ENCODE measurements around the gene FAAP100.

FAAP100 gene

DNA sequence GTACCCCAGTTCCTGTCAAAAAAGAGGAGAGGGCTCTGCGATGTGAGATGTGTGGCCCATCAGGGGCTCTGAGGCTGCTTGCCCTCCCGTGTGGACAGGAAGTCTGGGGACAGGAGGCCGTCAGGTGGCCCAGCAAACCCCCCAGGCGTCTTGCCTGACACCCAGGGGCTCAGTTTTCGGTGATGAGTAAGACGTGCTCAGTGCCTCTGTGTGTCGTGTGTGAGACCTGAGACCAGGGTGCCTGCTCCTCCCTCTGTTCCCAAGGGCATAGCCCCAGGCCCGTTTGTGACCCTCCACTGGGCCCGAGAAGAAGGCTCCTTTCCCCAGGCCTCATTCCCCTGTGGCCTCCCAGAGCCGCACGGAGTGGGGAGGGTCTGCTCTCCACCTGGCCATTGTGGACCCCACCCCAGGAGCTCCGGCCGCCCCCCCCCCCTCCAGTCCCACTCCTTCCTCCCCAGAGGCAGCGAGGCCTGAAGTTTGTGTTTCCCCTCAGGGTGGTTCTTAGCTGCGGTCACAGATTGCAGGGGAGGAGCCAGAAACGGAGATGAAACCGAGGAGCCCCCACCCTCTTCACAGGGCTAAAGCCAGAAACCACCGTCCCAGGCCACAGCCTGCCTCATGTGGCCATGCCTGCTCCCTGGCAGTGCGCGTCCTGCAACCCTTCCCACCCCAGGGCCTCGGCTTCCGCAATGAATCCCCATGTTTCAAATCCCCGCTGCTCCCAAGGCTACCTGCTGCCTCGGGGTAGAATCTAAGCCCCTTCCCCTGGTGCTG is 34.6 kb downstream of the FAAP100 start:
- no peaks in the 10 kb centered on the region for H3K9me3 ChIP-seq (ENCODE audit: low read length)
- no peak overlapping the region for H2AFZ ChIP-seq (ENCODE audit: low read depth, low read length)
- peaks cover 18% of the 10 kb centered on the region for H3K4me1 ChIP-seq (ENCODE audit: insufficient read depth, low read length)
- no peak overlapping the region for H3K4me3 ChIP-seq (ENCODE audit: low read length)
- no peaks in the 10 kb centered on the region for H3K27me3 ChIP-seq (ENCODE audit: insufficient read depth, low read length)
- H3K36me3 ChIP-seq (ENCODE audit: insufficient read depth, low read length) = no peaks in the 10 kb centered on the region

DNA sequence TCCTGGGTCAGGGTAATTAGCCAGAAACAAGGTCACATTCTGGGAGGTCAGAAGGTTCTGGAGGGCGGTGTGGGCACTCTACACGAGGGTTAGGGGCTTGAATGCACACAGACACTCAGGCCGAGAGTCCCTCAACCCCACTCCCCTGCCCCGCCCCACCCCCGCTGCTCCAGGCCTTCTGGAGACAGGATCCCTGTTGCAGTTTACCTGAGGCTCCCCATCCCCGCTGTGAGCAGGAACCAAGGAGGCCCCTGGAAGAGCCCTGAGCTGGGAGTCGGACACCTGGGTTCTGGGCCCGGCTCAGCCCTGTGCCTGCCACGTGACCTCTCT is 35.2 kb downstream of the FAAP100 start:
- no peaks in the 10 kb centered on the region for H3K27me3 ChIP-seq (ENCODE audit: insufficient read depth, low read length)
- H3K9me3 ChIP-seq (ENCODE audit: low read length) = no peaks in the 10 kb centered on the region
- H3K4me3 ChIP-seq (ENCODE audit: low read length) = no peak overlapping the region
- peaks cover 18% of the 10 kb centered on the region for H3K4me1 ChIP-seq (ENCODE audit: insufficient read depth, low read length)
- no peak overlapping the region for H2AFZ ChIP-seq (ENCODE audit: low read depth, low read length)
- peaks cover under 1% of the 10 kb centered on the region for H3K36me3 ChIP-seq (ENCODE audit: insufficient read depth, low read length)

DNA sequence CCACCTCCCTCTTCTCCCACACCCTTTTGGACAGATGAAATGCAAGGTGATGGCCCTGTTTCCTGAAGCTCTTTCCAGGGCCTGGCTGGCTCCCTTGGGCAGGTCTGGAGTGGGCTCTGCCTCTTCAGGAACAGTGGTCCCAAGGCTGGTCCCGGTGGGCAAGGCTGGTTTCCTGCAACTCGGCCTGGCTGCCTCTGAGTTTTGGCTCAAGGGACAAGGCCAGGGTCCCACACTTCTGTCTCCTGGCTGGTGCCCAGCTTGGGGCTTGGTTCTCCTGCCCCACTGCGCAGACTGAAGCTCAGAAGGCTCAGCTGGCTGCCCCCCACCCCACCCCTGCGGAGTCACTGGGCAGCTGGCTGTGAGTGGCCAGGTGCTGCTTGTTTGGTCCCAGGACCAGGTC is 35.7 kb downstream of the FAAP100 start:
- Histone ChIP-seq H3K36me3 (ENCODE audit: insufficient read depth, low read length) (peaks cover 6% of the 10 kb centered on the region), H3K27me3 (ENCODE audit: insufficient read depth, low read length) (no peaks in the 10 kb centered on the region), H3K4me3 (ENCODE audit: low read length) (no peak overlapping the region), H3K4me1 (ENCODE audit: insufficient read depth, low read length) (peaks cover 18% of the 10 kb centered on the region), H3K9me3 (ENCODE audit: low read length) (no peaks in the 10 kb centered on the region), H2AFZ (ENCODE audit: low read depth, low read length) (no peak overlapping the region)

DNA sequence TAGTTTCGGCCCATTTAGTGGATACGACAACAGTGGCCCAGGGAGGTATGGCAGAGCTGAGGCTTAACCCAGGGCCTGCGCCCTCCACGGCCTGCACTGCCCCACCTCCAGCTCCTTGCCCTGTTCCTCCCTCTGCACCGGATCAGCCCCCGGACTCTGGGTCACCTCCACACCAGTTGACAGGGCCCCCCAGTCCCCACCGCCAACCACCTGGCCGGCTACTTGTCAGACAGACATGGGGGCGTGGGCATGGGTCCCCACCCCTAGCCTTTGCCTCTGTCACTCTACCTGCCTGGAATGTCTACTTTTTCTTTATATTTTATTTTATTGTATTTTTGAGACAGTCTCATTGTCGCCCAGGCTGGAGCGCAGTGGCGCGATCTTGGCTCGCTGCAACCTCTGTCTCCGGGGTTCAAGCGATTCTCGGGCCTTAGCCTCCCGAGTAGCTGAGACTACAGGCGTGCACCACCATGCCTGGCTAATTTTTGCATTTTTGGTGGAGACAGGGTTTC is 36.6 kb downstream of the FAAP100 start:
- Histone ChIP-seq H3K9me3 (ENCODE audit: low read length) (no peaks in the 10 kb centered on the region), H2AFZ (ENCODE audit: low read depth, low read length) (no peak overlapping the region), H3K4me1 (ENCODE audit: insufficient read depth, low read length) (peaks cover 18% of the 10 kb centered on the region), H3K36me3 (ENCODE audit: insufficient read depth, low read length) (peaks cover 15% of the 10 kb centered on the region), H3K27me3 (ENCODE audit: insufficient read depth, low read length) (no peaks in the 10 kb centered on the region), H3K4me3 (ENCODE audit: low read length) (peak overlapping the region; percentile 83)

DNA sequence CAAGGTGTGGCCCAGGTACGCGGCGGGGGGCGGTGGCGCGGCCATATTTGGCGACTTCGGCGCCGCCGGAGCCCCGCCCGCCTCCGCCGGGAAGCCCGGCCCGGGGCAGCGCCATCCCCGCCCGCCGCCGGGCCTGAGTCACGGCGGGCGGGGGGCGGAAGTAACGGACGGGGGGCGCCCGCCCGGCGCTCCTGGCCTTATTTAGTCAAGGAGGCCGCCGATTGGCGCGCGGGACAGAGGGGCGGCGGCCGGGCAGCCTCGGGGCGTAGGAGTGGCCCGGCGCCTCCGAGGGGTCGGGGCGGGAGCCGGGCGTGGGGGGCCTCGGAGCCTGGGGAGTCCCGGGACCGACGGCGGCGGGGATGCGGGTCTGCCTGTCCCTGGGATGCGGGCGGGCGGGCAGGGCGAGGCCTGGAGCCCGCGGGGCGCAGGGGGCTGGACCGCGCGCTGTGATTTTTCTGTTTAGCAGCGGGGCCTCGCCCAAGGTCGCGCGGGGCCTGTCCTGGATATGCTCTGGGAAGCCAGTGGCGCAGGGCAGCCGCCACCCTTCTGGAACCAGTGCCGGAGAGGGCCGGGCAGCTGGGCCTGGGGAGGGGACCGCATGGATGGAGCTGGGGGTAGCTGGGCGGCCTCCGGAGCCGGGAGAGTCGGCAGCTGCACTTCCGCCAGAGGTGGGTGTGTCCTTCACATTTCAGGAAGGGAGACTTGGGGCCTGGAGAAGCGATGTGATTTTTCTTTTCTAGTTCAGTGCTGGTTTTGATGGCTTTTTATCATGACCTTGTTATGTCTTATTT is 37.2 kb downstream of the FAAP100 start:
- Histone ChIP-seq H3K4me1 (ENCODE audit: insufficient read depth, low read length) (peaks cover 18% of the 10 kb centered on the region), H3K27me3 (ENCODE audit: insufficient read depth, low read length) (no peaks in the 10 kb centered on the region), H3K9me3 (ENCODE audit: low read length) (no peaks in the 10 kb centered on the region), H3K36me3 (ENCODE audit: insufficient read depth, low read length) (peaks cover 21% of the 10 kb centered on the region), H2AFZ (ENCODE audit: low read depth, low read length) (no peak overlapping the region), H3K4me3 (ENCODE audit: low read length) (peak overlapping the region; percentile 83)

DNA sequence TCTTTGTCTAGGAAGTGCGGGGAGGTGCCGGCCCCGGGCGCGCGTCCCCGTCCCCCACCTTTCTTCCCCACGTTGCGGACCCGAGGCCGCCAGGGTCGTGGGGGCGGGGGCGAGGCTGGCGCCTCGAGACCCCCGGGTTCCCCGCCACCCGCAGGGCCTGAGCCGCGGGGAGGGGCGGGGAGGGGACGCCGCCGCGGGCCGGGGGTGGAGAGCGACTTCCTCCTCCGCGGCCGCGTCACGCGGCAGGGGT is 37.7 kb downstream of the FAAP100 start:
- Histone ChIP-seq H3K9me3 (ENCODE audit: low read length) (no peaks in the 10 kb centered on the region), H3K27me3 (ENCODE audit: insufficient read depth, low read length) (no peaks in the 10 kb centered on the region), H3K4me1 (ENCODE audit: insufficient read depth, low read length) (peaks cover 22% of the 10 kb centered on the region), H2AFZ (ENCODE audit: low read depth, low read length) (no peak overlapping the region), H3K36me3 (ENCODE audit: insufficient read depth, low read length) (peaks cover 27% of the 10 kb centered on the region), H3K4me3 (ENCODE audit: low read length) (peak overlapping the region; percentile 83)

DNA sequence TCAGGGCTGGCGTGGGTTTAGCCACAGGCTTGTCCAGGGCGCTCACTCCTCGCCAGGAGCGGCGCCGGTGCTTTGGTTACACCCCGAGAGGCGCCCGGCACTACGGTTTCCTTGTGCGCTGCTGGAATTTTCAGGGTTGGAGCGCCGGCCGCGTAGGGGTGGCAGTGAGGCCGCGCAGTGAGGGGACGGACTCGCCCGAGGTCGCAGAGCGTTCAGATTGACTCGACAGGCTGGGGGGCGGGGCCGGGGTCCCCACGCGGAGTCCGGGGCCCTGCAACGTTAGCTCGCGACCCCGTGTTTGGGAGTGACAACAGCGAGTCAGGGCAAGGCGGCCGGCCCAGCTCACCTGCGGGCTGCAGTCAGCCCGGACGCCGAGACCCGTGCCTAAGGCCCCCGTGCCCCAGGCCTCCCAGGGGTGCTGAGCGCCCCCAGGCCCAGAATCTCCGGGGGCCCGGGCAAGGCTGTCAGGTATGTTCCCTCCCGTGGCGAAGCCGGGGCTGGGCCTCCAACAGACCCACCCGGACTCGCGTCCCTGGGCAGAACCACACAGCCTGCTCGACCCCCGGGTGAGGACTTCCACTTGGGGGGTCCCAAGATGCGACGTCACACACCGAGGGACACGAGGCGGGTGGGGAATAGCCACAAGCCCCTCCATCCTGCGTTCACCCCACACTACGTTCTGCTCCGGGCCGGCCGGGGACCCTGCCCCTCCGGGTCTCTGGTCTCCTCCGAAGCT is 38.2 kb downstream of the FAAP100 start:
- no peaks in the 10 kb centered on the region for H3K9me3 ChIP-seq (ENCODE audit: low read length)
- H3K36me3 ChIP-seq (ENCODE audit: insufficient read depth, low read length) = peaks cover 31% of the 10 kb centered on the region
- H3K4me3 ChIP-seq (ENCODE audit: low read length) = peak overlapping the region; percentile 83
- H3K4me1 ChIP-seq (ENCODE audit: insufficient read depth, low read length) = peaks cover 27% of the 10 kb centered on the region
- no peak overlapping the region for H2AFZ ChIP-seq (ENCODE audit: low read depth, low read length)
- no peaks in the 10 kb centered on the region for H3K27me3 ChIP-seq (ENCODE audit: insufficient read depth, low read length)

DNA sequence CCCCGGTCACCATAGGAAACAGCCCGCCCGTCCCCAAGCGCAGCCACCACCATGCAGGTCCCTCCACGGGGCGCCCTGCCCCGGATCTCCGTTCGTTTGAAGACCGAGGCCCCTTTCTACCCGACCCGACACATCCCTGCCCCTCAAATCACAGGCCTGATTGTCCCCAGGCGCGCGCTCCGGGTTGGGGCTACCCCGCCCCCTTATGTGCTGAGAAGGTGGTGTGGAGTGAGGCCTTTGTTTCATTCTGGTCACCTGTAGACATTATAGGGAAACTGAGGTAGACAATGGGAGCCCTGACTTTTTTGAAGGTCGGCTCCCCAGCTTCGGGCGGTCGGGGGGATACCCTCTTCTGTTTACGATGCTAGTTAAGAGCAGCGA is 38.8 kb downstream of the FAAP100 start:
- Histone ChIP-seq H3K27me3 (ENCODE audit: insufficient read depth, low read length) (no peaks in the 10 kb centered on the region), H3K4me1 (ENCODE audit: insufficient read depth, low read length) (peaks cover 24% of the 10 kb centered on the region), H2AFZ (ENCODE audit: low read depth, low read length) (no peak overlapping the region), H3K36me3 (ENCODE audit: insufficient read depth, low read length) (peaks cover 36% of the 10 kb centered on the region), H3K9me3 (ENCODE audit: low read length) (no peaks in the 10 kb centered on the region), H3K4me3 (ENCODE audit: low read length) (peak overlapping the region; percentile 83)

DNA sequence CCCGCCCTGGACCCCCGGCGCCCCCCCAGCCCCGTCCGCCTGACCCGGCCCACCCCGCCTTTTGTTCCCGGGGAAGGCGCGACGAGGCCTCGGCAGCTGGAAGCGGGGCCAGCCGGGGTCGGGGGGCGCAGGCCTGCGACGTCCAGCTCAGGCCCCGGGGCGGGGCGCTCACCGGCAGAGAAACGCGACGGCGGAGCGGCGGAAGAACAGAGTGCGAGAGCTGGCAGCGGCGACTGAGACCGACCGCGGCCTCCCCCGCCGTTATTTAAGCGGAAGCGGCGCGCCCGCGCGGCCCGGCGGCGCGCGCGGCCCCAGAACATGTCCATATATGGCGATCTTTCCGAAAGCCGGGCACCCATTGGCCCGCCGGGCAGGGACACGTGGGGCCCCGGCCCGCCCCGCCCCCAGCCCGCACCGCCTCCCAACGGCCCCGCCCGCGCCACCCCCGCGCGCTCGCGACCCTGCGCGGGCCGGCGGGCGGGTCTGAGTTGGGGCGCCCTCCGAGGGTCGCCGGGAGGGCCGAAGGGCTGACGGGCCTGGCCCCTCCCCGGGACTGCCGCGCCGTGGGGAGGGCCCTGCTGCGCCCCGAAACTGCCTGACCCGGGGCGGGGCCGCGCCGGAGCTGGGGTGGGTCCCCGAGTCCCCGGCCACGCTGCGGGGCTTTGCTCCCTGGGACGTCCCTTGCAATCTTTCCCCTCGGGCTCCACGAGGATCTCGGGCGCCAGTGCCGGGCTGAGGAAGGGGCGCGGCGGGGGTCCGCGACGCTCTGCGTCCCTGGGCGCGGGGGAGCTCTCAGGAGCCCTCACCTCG is 39.4 kb downstream of the FAAP100 start, which contains the start of gene ACTG1:
ACTG1 (minus strand) TSS at position 238 of the 810 bp plus-strand sequence. CDS start 445 bp downstream, outside the sequence.
- no peak within 1 kb of the TSS for H2AFZ ChIP-seq (ENCODE audit: low read depth, low read length)
- H3K27me3 ChIP-seq (ENCODE audit: insufficient read depth, low read length) = no peaks in the 10 kb centered on the region
- no peaks in the 10 kb centered on the region for H3K9me3 ChIP-seq (ENCODE audit: low read length)
- H3K36me3 ChIP-seq (ENCODE audit: insufficient read depth, low read length) = peaks cover 36% of the 10 kb centered on the region
- peak within 1 kb of the TSS; percentile 87 for H3K4me3 ChIP-seq (ENCODE audit: low read length)
- H3K4me1 ChIP-seq (ENCODE audit: insufficient read depth, low read length) = peaks cover 24% of the 10 kb centered on the region

DNA sequence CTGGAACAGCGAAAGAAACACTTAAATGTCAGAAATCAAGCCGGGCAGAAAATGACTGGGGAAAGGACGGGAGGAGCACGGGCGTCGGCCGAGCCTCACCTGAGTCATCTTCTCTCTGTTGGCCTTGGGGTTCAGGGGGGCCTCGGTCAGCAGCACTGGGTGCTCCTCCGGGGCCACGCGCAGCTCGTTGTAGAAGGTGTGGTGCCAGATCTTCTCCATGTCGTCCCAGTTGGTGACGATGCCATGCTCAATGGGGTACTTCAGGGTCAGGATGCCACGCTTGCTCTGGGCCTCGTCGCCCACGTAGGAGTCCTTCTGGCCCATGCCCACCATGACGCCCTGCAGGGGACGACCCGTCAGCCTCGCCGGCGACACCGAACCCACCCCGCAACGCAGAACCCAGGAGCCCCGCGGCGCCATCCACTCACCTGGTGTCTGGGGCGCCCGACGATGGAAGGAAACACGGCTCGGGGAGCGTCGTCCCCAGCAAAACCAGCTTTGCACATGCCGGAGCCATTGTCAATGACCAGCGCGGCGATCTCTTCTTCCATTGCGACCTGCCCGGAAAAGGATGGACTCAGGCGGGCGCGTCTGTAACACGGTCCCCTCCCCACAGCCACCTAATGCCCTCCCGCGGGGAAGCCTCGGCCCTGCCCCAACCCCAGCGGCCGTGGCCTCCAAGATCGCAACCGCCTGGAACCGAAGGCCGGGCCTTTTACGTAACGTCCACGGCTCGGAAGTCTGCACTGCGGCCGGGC is 40.2 kb downstream of the FAAP100 start:
- H3K36me3 ChIP-seq (ENCODE audit: insufficient read depth, low read length) = peaks cover 36% of the 10 kb centered on the region
- no peaks in the 10 kb centered on the region for H3K9me3 ChIP-seq (ENCODE audit: low read length)
- no peaks in the 10 kb centered on the region for H3K27me3 ChIP-seq (ENCODE audit: insufficient read depth, low read length)
- H2AFZ ChIP-seq (ENCODE audit: low read depth, low read length) = no peak overlapping the region
- H3K4me3 ChIP-seq (ENCODE audit: low read length) = peak overlapping the region; percentile 87
- H3K4me1 ChIP-seq (ENCODE audit: insufficient read depth, low read length) = peaks cover 24% of the 10 kb centered on the region

DNA sequence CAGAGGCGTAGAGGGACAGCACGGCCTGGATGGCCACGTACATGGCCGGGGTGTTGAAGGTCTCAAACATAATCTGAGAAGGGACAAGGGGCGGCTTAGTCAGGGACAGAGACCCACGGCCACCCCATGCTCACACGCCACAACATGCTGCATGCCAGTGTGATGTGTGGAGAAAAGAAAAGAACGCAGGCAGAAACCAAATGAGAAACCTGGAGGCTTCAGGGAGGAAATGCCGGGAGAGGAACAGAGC is 40.7 kb downstream of the FAAP100 start:
- H2AFZ ChIP-seq (ENCODE audit: low read depth, low read length) = no peak overlapping the region
- H3K36me3 ChIP-seq (ENCODE audit: insufficient read depth, low read length) = peaks cover 36% of the 10 kb centered on the region
- H3K9me3 ChIP-seq (ENCODE audit: low read length) = no peaks in the 10 kb centered on the region
- no peaks in the 10 kb centered on the region for H3K27me3 ChIP-seq (ENCODE audit: insufficient read depth, low read length)
- H3K4me3 ChIP-seq (ENCODE audit: low read length) = peak overlapping the region; percentile 87
- H3K4me1 ChIP-seq (ENCODE audit: insufficient read depth, low read length) = peaks cover 21% of the 10 kb centered on the region

DNA sequence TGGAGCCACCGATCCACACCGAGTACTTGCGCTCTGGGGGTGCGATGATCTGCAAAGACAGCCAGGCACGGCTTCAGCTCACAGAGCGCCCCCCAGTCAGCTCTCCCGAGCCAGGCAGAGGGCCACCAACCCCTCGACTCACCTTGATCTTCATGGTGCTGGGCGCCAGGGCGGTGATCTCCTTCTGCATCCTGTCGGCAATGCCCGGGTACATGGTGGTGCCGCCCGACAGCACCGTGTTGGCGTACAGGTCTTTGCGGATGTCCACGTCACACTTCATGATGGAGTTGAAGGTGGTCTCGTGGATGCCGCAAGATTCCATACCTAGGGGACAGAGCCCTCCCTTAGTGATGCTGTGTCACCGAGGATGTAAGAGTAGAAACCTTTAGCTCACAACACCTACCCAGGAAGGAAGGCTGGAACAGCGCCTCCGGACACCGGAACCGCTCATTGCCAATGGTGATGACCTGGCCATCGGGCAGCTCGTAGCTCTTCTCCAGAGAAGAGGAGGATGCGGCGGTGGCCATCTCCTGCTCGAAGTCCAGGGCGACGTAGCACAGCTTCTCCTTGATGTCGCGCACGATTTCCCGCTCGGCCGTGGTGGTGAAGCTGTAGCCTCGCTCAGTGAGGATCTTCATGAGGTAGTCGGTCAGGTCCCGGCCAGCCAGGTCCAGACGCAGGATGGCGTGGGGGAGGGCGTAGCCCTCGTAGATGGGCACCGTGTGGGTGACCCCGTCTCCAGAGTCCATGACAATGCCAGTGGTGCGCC is 41.2 kb downstream of the FAAP100 start:
- H2AFZ ChIP-seq (ENCODE audit: low read depth, low read length) = no peak overlapping the region
- peaks cover 36% of the 10 kb centered on the region for H3K36me3 ChIP-seq (ENCODE audit: insufficient read depth, low read length)
- peak overlapping the region; percentile 87 for H3K4me3 ChIP-seq (ENCODE audit: low read length)
- no peaks in the 10 kb centered on the region for H3K9me3 ChIP-seq (ENCODE audit: low read length)
- peaks cover 16% of the 10 kb centered on the region for H3K4me1 ChIP-seq (ENCODE audit: insufficient read depth, low read length)
- no peaks in the 10 kb centered on the region for H3K27me3 ChIP-seq (ENCODE audit: insufficient read depth, low read length)
